GM12801 (cell line): ENCODE data around the gene C5.

ENCODE experiments used
- TF ChIP-seq, protein P1 (sequence below): IDR thresholded peaks from one replicate; pipeline ENCODE4 v1.5.1; 2011; ENCODE audit warnings: control low read depth; ENCODE audit not compliant: insufficient read length; ENCODE audit errors: extremely low read depth

The C5 gene

DNA sequence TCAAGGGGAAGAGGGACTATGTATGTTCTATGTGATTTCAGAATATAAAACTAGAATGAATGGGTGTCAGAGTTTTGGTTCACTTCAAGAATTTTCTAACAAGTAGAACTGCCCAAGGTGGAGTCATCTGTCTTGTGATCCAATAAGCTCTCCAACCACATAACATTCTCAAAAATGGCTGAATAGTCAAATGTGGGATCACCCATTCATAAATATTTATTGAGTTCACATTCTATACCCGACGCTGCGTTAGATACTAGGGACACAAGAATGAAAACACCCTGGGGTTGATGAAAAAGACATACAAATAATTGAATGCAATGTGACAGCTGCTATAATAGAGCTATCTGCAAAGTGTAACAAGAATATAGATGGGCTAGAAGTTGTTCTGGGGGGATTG lies 88.1 kb downstream of the C5 start:
- TF ChIP-seq, protein P1, sequence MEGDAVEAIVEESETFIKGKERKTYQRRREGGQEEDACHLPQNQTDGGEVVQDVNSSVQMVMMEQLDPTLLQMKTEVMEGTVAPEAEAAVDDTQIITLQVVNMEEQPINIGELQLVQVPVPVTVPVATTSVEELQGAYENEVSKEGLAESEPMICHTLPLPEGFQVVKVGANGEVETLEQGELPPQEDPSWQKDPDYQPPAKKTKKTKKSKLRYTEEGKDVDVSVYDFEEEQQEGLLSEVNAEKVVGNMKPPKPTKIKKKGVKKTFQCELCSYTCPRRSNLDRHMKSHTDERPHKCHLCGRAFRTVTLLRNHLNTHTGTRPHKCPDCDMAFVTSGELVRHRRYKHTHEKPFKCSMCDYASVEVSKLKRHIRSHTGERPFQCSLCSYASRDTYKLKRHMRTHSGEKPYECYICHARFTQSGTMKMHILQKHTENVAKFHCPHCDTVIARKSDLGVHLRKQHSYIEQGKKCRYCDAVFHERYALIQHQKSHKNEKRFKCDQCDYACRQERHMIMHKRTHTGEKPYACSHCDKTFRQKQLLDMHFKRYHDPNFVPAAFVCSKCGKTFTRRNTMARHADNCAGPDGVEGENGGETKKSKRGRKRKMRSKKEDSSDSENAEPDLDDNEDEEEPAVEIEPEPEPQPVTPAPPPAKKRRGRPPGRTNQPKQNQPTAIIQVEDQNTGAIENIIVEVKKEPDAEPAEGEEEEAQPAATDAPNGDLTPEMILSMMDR = no peak

DNA sequence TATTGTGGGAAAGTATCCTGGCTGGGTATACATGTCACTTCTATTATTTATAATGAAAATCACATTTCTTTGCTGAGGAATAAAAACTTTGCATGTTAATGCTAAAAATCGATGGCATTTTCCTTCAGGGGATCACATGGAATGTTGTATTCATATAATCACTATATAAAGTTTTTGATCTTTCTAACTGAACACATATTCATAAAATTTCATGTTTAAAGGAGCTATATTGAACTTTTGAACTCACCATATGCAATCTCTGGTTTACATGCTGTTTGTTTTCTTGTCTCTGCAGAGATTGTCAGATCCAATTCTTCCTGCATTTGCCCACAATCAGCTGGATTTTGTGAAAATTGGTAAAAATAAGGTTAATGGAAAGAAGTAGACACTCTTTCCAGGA lies 90.1 kb downstream of the C5 start:
- TF ChIP-seq, protein P1 = no peak

DNA sequence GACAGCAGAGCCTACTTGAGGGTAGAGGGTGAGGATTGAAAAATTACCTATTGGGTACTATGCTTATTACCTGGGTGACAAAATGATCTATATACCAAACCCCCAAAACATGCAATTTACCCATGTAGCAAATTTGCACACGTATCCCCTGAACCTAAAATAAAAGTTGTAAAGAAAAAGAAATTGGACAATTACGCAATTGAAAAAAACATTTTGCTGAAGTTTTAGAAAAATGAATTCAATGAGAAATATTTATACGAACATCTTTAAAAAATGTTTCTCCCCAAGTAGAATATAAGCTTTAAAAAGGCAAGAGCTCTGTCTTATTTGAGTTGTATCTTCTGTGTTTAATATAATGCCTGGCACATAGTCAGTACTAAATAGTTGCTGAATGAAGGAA lies 93.2 kb downstream of the C5 start:
- TF ChIP-seq, protein P1 = no peak

DNA sequence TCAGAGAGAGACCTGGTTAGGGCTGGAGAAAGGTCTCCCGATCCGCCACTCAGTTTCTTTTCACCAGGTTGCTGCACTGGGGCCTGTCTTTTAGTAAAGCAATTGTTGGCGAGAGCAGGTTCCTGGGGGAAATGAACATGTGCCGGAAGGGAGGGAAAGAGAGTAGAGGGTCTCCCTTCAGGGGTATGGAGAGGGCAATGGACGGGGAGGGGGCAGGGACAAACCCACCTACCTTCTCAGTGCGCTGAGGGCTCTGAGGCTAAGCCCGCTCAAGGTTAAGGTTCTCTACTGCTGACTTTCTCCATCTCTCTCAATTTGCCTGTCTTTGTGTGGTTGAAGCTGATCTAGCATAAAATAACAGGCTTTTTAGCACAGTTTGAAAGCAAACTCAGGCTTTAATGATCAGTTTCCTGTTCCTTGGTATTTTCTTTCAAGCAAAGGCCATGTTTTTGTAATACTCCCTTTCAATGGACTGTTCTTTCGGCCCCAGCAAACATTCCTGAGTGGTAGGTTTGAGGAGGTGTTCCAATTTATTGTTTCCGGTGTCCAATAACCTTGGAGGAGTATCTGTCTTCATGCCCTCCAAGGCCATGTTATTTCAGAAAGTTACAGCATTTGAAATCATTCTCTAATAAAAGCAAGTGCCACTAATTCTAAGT lies 98.0 kb downstream of the C5 start:
- TF ChIP-seq, protein P1 = no peak

DNA sequence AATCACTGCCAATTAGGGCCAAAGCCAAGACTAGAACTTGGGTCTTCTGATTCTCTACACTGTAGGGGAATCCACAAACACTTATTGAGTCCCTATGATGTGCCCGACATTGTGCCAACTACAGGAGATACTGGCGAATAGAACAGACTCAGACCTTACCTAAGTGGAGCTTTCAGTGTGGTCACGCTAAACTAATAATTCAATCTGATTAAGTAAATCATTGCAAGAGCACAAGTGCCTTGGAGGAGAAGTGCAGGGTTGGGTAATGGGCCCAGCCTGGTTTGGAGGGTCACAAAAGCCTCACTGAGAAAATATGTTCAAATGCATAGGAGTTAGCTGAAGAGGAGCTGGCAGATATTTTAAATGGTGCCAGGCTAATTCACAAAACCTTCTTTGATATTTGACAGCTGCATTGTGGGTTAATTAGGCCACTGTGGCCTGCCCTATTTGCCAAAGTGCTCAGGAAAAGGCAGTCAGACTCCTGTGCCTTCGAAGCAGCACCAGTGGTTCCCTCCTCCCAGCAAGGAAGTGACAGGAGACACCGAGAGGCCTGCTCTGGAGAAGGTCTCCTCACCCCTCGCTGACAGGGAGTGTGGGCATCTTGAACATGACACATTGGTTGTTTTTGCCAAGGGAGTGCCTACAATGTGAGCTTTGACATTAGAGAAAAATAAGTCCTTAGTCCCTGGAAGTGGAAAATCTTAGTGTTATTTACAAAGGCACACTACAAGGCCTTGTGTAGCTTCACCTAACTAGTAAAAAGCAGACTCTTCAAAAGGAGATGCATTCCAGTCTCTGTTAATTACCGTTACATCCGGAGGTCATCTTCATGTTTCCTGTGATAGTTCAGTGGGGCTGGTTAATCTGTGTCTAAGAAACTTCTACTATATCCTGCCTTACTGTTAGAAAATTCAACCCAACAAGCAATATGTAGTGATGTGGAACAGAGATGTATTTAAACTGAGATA lies 99.4 kb downstream of the C5 start:
- TF ChIP-seq, protein P1 = no peak

DNA sequence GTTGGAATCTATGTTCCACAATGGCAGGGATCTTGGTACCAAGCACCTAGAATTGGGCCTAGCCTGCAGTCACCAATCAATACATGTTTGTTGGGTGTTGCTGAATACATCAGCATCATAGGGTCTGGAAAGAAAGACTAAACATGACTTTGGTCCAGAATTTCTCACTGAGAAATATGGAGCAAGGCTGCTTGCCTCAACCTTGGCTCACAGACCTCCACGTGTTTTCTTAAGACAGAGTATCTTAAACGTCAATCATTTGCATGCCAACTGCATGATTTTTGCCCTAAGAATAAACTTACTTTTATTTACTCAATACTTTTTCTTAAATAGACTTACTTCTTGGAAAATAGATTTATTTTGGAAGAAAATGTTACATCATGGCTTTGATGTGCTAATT lies 100.8 kb downstream of the C5 start:
- TF ChIP-seq, protein P1 = no peak

DNA sequence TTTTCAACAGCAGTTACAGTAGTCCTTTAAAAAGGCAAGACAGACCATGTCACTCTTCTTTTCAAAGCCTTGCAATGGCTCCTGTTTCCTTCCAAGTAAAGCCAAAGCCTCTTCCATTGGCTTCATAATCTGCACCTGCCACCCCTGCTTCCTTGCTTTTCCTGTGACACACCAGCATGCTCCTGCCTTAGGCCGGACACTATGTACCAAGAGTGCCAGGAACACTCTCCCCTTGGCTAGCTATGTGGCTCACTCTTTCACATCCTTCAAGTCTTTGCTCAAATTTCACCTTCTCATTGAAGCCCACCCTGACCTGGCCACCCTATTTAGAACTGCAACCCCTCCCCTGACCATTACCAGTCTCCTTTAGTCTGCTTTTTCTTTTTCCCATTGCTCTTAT lies 101.3 kb downstream of the C5 start:
- TF ChIP-seq, protein P1 = no peak
